HG03460 (cell line): Measurements from ENCODE around the gene GOLGA6L24.
"Not testable (repeated sequence)": the region's sequence is repeated elsewhere in the genome, so short reads cannot be mapped to it uniquely, and the experiment has no call there.

Experiments
- ATAC-seq: cut with Tn5 transposase; IDR thresholded peaks from one replicate; pipeline ENCODE4 v1.9.1; 2021; ENCODE audit not compliant: unreplicated experiment

Gene GOLGA6L24

DNA sequence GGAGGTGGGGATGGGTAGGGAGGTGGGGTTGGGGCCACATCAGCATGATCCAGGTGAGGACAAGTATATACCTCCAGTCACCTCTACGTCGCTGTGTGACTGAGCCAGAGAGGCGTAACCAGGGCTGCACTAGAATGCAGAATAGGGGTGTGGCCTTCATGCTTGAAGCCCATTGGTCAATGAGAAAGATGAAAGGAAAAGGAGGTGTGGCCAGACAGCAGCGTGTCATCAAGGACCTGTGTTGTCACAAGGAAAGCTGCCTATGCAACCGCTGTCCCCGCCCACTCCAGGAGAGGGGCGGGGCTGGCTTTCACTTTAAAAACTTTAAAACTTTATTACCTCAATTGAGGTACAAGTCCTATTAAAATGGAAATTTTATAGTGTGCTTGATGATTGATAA, at the start of gene GOLGA6L24:
GOLGA6L24 (minus strand) TSS at position 101 of the 400 bp plus-strand sequence; CDS start at position 40, 61 bp downstream.
- not testable (repeated sequence) for ATAC-seq

- not testable (repeated sequence) for ATAC-seq
These were observed 45.0 kb upstream of the GOLGA6L24 start for GRCh38 chr15:28402774-28403435.

DNA sequence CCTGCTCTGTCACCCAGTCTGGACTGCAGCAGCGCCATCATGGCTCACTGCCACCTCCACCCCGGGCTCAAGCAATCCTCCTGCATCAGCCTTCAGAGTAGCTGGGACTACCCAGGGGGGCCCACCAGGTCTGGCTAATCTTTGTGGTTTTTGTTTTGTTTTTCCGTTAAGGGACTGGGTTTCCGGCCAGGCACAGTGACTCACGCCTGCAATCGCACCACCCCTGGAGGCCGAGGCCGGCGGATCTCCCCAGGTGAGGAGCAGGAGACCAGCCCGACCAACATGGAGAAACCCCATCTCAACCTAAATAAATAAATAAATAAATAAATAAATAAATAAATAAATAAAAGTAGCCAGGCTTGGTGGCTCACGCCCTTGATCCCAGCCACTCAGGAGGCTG, 38.1 kb upstream of the GOLGA6L24 start:
- not testable (repeated sequence) for ATAC-seq

DNA sequence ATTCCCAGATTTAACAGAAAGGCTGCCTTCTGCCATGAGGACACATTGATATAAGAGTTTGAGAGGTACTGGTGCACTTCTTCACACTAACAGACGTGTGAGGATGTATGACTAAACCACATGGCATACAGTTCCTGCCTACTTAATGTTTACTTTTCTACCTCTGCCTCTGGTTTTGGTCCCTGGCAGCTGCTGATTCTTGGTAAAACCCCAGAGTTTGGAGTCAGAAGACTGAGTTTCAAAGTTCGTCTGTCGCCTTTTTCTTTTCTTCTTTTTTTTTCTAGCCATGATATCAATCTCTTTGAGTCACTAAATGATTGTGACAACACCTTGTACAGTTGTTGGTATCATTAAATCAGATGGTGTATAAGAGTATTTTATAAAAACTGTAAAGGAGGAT, 22.2 kb upstream of the GOLGA6L24 start:
- not testable (repeated sequence) for ATAC-seq

DNA sequence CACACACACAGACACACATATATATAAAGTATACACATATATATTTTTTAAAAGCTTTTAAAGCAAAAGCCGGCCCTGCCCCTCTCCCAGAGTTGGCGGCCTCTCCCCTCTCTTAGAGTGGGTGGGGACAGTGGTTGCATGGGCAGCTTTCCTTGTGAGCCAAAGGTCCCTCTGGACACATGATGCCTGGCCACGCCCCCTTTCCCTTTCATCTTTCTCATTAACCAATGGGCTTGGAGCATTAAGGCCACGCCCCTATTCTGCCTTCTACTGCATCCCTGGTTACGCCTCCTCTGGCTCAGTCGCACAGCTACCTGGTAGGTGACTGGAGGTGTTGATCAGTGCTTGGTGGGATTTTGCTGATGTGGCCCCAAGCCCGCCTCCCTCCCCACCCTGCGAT, 20.5 kb upstream of the GOLGA6L24 start, which contains the start of gene GOLGA8F:
GOLGA8F (plus strand) TSS at position 301 of the 400 bp plus-strand sequence; CDS start at position 399, 98 bp downstream.
- not testable (repeated sequence) for ATAC-seq

DNA sequence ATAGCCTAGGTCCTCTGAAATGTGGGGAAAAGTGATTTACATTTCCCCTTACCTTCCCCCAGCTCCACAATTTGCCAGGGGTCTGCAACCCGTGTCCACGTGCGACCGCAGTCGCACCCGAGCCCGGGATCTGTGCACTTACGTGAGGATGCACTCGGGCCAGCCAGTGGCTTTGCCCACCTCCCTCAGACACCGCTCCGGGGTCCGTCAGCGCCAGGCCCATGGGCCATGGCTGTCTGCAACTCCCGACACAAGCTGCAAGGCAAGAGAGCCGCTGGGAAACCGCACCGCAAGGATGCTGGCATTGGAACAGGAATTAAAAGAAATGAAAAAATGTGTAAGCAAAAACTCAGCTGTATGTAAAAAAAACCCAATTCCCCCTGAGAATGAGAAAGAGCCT, 7.6 kb upstream of the GOLGA6L24 start:
- ATAC-seq: not testable (repeated sequence)

DNA sequence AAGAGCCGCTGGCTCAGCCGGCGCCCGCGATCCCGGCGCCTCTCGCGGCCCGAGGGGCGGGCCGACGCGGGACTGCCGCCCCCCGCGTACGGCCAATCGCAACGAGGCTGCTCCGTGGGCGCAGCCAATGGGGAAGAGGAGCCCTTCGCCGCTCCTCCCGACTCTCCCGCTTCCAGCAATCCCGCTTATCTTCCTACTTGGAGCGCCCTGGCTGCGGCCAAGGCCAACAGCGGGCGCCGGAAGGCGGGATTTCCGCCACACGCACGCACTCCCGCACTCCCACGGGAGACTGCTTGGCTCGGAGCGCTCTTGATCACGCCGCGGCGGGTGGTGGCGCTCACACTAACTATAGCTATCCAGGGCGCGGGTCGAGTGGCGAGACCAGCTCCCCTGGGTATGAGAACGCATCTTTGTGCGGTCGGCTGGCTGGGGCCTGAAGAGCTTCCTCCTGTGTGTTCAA, 35.7 kb downstream of the GOLGA6L24 start, which contains the start of gene HERC2:
HERC2 (minus strand) TSS at position 51 of the 460 bp plus-strand sequence. CDS start 746 bp downstream, outside the sequence.
- not testable (repeated sequence) for ATAC-seq

DNA sequence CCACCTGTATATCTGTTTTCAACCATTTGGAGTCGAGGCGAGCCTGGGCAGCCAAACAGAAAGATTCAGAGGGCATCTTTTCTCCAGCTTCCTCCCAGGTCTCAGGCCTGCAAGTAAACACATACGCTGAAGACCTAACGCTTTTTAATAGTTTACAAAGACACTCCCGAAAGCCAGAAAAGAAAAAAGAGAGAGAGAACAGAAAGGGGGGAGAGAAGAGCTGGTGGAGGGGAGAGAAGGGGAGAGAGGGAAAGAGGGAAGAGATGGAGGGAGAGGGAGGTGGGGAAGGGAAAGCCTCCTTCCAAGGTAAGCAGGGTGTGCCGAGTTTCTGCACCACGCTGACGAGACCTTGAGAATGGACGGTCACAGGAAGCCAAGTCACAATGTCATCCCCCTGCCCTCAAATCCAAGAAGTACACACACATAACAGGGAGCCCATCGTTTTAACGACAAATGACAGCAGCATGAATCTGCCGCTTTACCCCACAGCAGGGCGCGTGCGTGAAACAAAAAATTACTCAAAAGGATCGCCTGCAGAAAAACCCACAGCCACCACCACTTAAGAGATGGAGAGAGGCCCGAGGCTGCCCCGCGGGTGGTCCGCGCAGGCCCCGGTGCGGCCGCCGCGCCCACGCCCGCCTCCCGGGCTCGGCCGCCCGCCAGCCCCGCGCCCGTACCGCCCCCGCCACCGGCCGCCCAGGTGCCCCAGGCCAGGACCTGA, 36.4 kb downstream of the GOLGA6L24 start:
- not testable (repeated sequence) for ATAC-seq

GRCh38 chr15:28319725-28320124, 38.2 kb downstream of the GOLGA6L24 start:
- not testable (repeated sequence) for ATAC-seq

DNA sequence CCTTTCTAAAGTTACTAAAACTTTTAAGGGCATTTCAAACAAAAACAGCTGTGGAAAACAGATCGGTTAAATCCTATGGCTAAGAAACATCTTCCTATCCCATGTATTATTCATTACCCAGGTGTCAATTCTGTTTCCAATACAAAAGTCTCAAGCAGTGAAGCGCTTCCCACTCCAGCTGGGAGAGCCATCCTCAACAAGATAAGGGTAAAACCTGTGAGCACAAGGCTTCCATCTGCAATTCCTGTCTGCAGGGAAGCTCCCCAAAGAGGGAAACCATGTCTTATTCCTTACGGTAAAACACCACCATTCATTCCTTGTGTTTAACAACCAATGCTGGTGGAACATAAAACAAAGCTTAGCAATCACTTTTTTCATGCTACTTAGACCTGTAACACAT, 39.1 kb downstream of the GOLGA6L24 start:
- ATAC-seq: not testable (repeated sequence)

GRCh38 chr15:28318122-28318521, 39.8 kb downstream of the GOLGA6L24 start:
- ATAC-seq: not testable (repeated sequence)

DNA sequence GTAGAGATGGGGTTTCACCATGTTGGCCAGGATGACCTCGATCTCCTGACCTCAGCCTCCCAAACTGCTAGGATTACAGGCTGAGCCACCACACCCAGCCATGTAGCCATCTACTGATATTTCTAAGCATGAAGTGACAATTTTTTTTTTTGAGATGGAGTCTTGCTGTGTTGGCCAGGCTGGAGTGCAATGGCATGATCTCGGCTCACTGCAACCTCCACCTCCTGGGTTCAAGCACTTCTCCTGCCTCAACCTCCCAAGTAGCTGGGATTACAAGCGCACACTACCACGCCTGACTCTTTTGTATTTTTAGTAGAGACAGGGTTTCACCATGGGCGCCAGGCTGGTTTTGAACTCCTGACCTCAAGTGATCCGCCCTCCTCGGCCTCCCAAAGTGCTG, 40.9 kb downstream of the GOLGA6L24 start:
- not testable (repeated sequence) for ATAC-seq

- not testable (repeated sequence) for ATAC-seq
These were observed 47.4 kb downstream of the GOLGA6L24 start for GRCh38 chr15:28310454-28310853.

- ATAC-seq: not testable (repeated sequence)
These were observed 49.2 kb downstream of the GOLGA6L24 start for GRCh38 chr15:28308718-28309117.
